Bone marrow (tissue), 2 donors: Measurements from ENCODE around the gene A1BG.
"Not testable (repeated sequence)": the region's sequence is repeated elsewhere in the genome, so short reads cannot be mapped to it uniquely, and the experiment has no call there.

ENCODE experiments used
- DNase-seq, 2 donors: peaks; one replicate each; lab custom pipeline; 2025; lab: John Stamatoyannopoulos, UW

The A1BG gene

GRCh38 chr19:58385891-58386575, 32.7 kb upstream of the A1BG start:
- no peak for DNase-seq

- no peak for DNase-seq
Measured at GRCh38 chr19:58385313-58385890, 32.1 kb upstream of the A1BG start.

- no peak for DNase-seq
Measured at GRCh38 chr19:58382997-58383603, 29.8 kb upstream of the A1BG start.

GRCh38 chr19:58381460-58382212, 28.3 kb upstream of the A1BG start:
- no peak for DNase-seq

GRCh38 chr19:58380662-58381459, 27.6 kb upstream of the A1BG start, which contains the start of gene ZNF837:
Gene ZNF837 (minus strand): TSS chr19:58381030. CDS start chr19:58369332, 11,698 bp downstream.
- peak; percentile 99 for DNase-seq

- DNase-seq = peak in 1 of 2 donors; percentile 13
Measured at GRCh38 chr19:58380037-58380661, 26.9 kb upstream of the A1BG start.

- no peak for DNase-seq
Measured at GRCh38 chr19:58379246-58379645, 26.0 kb upstream of the A1BG start.

DNA sequence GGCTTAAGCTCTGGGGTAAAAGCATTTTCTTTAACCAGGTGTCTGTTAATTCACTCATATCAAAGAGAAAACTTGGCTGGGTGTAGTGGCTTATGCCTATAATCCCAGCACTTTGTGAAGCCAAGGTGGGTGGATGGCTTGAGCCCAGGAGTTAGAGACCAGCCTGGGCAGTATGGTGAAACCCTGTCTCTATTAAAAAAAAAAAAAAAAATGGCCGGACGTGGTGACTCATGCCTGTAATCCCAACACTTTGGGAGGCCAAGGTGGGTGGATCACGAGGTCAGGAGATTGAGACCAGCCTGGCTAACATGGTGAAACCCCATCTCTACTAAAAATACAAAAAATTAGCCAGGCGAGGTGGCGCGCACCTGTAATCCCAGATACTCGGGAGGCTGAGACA, 23.4 kb upstream of the A1BG start:
- DNase-seq = not testable (repeated sequence)

DNA sequence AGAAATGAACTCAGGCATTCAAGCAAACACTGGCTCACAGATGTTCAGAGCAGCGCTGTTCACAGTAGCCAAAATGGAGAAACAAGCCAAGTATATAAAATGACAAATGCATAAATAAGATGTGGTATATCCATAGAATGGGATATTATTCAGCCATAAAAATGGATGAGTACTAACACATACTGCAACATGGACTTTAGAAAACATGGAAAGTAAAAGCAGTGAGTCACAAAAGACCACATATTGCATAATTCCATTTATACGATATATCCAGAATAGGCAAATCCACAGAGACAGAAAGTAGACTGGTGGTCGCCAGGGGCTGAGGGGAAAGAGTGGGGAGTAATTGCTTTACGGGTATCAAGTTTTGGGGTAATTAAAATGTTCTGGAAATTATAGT, 20.9 kb upstream of the A1BG start:
- DNase-seq = no peak

DNA sequence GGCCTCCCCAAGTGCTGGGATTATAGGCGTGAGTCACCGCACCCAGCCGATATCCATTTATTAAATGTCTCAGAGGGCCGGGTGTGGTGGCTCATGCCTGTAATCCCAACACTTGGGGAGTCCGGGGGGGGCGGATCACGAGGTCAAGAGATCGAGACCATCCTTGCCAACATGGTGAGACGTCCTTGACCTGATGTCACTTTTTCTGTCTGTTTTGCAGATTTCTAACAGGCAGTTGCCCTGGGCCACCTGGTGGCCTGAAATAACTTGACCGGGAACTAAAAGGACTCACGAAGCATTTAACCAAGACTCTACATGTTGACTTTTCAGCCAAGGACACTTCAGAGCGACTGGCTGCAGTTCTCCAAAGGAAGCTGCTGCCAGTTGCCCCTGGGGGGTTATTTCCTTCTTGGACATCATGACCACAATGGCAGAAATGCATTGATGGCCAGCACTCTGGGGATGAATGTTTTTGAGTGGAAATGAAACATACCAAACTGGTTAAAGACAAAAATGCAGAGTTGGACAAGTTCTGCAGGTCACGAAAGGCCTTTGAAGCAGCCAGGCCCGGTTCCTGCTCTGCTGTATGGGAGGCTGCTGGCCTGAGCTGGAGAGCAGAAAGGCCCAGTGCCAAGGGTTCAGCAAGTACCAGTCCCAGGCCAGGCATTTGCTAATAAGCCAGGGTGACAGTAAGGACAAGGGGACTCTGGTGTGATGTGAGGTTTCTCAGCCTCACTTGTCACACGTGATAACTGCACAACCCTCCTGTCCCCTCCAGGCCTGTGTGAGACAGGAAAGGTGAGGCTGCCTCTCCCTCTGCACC, 19.2 kb upstream of the A1BG start:
- DNase-seq = no peak

- DNase-seq = no peak
Measured at GRCh38 chr19:58368561-58369360, 15.5 kb upstream of the A1BG start.

DNA sequence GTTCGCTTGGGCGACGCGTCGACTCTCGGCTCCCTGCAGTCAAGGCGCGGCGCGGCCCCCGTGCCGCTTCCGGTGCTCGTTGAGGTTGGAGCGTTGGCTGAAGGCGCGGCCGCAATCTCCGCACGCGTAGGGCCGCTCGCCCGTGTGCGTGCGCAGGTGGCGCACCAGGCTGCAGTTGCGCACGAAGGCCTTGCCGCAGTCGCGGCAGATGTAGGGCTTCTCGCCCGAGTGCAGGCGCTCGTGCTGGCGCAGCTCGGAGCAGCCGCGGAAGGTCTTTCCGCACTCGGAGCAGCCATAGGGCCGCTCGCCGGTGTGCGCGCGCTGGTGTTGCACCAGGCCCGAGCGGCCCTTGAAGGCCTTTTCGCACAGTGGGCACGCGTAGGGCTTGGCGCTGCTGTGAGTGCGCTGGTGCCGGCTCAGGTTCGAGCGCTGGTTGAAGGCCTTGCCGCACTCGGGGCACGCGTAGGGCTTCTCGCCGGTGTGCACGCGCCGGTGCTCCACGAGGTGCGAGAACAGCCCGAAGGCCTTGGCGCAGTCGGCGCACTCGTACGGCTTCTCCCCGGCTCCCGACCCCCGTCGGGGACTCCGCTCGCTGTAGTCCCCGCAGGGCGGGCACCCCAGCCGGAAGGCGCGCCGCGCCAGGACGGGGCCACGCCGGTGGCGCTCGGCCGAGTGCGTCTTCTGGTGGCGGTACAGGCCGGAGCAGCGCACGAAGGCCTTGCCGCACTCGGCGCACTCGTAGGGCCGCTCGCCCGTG, 14.6 kb upstream of the A1BG start:
- no peak for DNase-seq

DNA sequence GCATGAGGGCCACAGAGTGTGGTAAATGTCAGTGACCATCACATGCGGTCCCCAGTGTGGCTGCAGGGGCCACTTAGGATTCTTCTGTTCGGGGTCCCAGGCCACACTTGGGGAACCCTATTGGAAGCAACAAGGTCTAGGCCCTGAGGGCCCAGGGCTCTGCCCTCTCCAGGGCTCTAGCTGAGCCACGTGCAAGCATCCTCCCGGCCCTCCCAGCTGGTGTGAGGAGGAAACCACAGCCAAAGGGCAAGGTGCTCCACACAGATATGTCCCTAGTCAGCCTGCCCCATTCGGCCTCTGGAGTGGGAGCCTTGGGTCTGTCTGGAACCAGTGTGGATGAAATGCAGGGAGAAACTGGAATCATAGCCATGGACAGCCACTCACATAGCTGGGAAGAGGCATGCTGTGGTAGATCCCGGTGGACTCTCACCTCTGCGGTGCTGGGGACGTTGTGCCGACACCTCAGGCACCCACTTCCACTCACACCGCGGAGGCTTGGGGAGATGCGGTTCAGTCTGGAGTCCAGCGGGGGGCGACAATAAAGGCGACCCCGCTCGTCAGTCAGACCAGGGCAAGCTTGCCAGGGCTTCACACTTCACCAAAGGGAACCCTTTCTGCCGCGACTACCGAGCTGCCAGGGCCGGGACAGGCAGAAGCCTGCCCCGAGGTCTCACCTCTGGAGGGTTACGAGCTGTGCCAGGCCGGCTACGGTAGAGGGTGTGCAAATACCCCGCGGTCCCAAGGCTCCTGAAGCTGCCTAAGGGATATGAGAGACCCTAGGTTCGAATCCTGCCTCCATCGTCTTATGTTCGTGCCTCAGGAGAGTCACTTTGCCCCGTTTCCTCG, 13.5 kb upstream of the A1BG start:
- no peak for DNase-seq

DNA sequence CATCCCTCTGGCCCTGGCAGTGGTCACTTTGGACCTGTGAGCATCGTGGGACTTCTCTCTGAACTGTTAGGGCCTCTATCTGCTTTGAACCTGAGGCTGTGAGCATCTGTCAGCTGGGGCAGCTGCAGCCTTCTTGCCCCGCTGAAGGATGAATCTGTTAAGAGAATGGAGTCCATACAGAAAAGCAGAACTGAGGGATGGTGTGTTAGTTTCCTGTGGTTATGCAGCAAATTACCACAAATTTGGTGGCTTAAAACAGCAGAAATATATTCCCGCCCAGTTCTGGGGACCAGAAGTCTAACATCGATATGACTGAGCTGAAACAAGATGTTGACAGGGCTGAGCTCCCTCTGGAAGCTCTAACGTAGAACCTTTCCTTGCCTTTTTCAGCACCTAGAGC, 10.9 kb upstream of the A1BG start:
- DNase-seq = peak in 1 of 2 donors; percentile 70

DNA sequence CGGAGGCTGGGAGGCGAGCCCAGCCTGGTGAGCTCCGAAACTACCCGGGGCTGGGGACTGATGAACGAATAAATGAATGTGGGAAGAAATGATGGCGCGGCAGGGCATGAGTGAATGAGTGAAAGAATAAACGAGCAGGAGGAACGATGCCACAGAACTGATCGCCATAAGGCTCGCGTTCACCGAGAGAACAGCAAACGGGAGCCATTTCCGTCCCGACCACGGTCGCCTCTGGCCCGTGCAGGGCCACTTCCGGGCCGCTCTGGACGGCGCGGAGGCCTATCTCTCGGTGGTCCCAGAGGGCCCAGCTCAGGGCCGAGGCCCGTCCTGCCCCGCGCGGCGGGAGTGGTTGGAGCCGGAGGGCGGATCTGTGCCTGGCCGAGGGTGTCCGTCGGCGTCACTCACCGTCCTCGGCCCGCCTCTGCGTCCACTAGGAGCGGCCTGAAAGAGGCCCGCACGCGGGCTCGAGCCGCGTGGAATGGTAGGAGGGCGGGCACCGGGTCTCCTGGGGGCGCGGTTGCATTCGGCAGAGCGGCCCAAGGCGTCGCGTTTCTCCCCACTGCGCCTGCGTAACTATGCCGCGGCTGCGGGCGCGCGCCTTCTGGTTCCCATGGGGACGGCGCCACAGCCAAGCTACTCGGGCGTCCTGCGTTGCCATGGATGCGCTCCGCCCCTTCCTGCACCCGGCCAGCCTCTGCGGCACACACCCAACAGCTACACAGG, 9.1 kb upstream of the A1BG start, which contains the start of gene ZNF497:
Gene ZNF497, minus strand, starts transcription at position 480 of the 723 bp plus-strand sequence. CDS start 5,116 bp downstream, outside the sequence.
- DNase-seq = peak; percentile 83 to 87

- no peak for DNase-seq
Measured at GRCh38 chr19:58361900-58362271, 8.6 kb upstream of the A1BG start.

DNA sequence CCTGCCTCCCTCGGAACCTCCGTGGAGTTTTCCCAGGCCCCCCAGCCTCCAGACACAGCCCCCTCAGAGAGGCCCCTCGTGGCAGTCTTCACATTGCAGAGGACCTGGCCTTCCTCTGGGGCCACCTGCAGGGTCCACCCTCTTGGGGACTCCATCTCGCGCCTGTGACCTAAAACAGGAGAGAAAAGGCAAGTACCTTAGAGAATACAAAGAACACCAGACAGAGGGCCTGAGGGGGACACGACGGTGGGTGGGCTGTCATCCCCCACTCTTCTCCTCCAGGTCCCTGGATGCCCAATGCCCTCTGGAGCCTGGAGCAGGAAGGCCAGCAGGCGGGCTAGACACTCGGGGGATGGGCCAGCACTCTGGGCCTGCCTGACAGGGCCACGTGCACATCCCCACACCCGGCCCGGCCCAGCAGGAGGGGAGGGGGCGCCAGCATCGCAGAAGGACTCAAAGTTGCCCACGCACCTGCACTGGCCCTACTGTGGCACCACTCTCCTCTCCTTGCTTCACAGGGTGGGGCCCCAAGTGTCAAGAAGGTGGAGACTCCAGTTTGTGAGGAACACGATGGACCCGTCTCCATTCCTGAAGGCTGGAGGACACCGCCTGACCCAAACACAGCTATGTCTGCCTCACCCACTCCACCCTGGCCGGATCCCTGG, 4.3 kb upstream of the A1BG start:
- no peak for DNase-seq
